ENCODE data around the gene ADGRB2.

Gene ADGRB2

GRCh38 chr1:31788825-31789256, 24.7 kb upstream of the ADGRB2 start:
- Mint-ChIP-seq H3K9me3 (no peaks in the 10 kb centered on the region), H3K36me3 (no peaks in the 10 kb centered on the region), H3K27ac (peak overlapping the region; percentile 93), H3K4me1 (peaks cover 47% of the 10 kb centered on the region), H3K27me3 (peaks cover 9% of the 10 kb centered on the region), H3K4me3 (peak overlapping the region; percentile 87)
- peak; percentile 63 for ATAC-seq

DNA sequence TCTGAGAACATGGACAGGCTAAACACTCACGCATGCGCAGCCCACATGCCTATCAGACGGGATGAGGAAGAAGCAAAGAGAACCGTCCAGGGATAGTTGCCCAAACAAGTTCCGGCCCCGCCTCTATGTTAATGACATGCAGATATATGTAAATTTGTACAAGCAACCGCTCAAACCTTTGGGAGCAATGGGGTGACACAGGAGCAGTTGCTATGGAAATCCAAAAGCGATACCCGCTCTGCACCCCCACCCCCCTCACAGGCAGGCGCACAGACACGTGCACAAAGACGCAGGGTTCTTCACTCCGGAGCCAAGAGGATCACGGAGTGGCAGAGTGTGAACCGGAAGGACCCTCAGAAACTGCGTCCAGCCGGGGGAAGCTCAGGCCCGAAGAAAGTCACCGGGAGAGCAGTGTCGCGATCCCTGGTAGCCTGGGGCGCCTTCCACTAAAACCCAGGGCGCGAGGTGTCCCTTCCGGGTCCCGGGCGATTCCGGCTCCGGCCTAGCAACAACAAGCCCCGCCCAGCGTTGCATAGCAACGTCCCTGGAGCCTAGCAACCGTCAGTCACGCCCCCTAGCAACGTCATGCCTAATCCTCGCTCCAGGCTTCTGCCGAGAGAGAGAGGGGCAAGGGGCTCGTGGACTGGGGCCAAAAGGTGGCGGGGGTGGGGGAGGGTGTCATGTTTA, 24.1 kb upstream of the ADGRB2 start:
- Mint-ChIP-seq H3K27me3 (peaks cover 8% of the 10 kb centered on the region), H3K36me3 (no peaks in the 10 kb centered on the region), H3K9me3 (no peaks in the 10 kb centered on the region), H3K4me3 (peak overlapping the region; percentile 87), H3K27ac (peak overlapping the region; percentile 93), H3K4me1 (peaks cover 47% of the 10 kb centered on the region)
- ATAC-seq: peak; percentile 83

DNA sequence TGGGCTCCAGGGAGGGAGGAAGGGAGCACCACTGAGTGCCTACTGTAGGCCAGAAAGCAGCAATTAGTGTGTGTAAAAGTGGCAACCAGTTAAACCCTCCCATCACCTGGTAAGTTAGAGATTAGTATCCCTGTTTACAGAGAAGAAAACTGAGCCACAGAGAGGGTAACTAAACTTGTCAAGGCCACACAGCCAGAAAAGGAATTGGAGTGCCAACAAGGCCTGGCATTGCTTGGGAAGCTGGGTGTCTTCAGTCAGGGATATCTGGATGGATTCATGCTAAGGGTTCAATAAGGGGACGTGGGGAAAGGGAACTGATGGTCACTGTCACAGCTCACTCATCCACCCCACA, 23.6 kb upstream of the ADGRB2 start:
- ATAC-seq: no peak
- H3K4me3 Mint-ChIP-seq: peak overlapping the region; percentile 87
- H3K4me1 Mint-ChIP-seq: peaks cover 47% of the 10 kb centered on the region
- no peaks in the 10 kb centered on the region for H3K9me3 Mint-ChIP-seq
- peak overlapping the region; percentile 93 for H3K27ac Mint-ChIP-seq
- peaks cover 3% of the 10 kb centered on the region for H3K27me3 Mint-ChIP-seq
- H3K36me3 Mint-ChIP-seq: no peaks in the 10 kb centered on the region

- Mint-ChIP-seq H3K9me3 (no peaks in the 10 kb centered on the region), H3K27ac (peak overlapping the region; percentile 93), H3K4me1 (peaks cover 47% of the 10 kb centered on the region), H3K27me3 (no peaks in the 10 kb centered on the region), H3K4me3 (peak overlapping the region; percentile 87), H3K36me3 (no peaks in the 10 kb centered on the region)
- no peak for ATAC-seq
Measured at GRCh38 chr1:31787261-31787660, 23.1 kb upstream of the ADGRB2 start.

- Mint-ChIP-seq H3K9me3 (no peaks in the 10 kb centered on the region), H3K27me3 (no peaks in the 10 kb centered on the region), H3K4me3 (no peak overlapping the region), H3K36me3 (no peaks in the 10 kb centered on the region), H3K27ac (peak overlapping the region; percentile 93), H3K4me1 (peaks cover 47% of the 10 kb centered on the region)
- no peak for ATAC-seq
Measured at GRCh38 chr1:31786366-31787060, 22.4 kb upstream of the ADGRB2 start.

- no peak for ATAC-seq
- Mint-ChIP-seq H3K4me1 (peaks cover 47% of the 10 kb centered on the region), H3K9me3 (no peaks in the 10 kb centered on the region), H3K27me3 (no peaks in the 10 kb centered on the region), H3K27ac (no peak overlapping the region), H3K4me3 (no peak overlapping the region), H3K36me3 (no peaks in the 10 kb centered on the region)
Measured at GRCh38 chr1:31785947-31786290, 21.8 kb upstream of the ADGRB2 start.

GRCh38 chr1:31785020-31785946, 21.1 kb upstream of the ADGRB2 start:
- Mint-ChIP-seq H3K4me3 (no peak overlapping the region), H3K36me3 (no peaks in the 10 kb centered on the region), H3K4me1 (peaks cover 47% of the 10 kb centered on the region), H3K9me3 (no peaks in the 10 kb centered on the region), H3K27ac (peak overlapping the region; percentile 88), H3K27me3 (no peaks in the 10 kb centered on the region)
- ATAC-seq: peak; percentile 63

GRCh38 chr1:31784356-31785019, 20.3 kb upstream of the ADGRB2 start:
- ATAC-seq: no peak
- Mint-ChIP-seq H3K27me3 (peaks cover 7% of the 10 kb centered on the region), H3K9me3 (no peaks in the 10 kb centered on the region), H3K4me3 (no peak overlapping the region), H3K27ac (peak overlapping the region; percentile 88), H3K4me1 (peaks cover 41% of the 10 kb centered on the region), H3K36me3 (no peaks in the 10 kb centered on the region)

DNA sequence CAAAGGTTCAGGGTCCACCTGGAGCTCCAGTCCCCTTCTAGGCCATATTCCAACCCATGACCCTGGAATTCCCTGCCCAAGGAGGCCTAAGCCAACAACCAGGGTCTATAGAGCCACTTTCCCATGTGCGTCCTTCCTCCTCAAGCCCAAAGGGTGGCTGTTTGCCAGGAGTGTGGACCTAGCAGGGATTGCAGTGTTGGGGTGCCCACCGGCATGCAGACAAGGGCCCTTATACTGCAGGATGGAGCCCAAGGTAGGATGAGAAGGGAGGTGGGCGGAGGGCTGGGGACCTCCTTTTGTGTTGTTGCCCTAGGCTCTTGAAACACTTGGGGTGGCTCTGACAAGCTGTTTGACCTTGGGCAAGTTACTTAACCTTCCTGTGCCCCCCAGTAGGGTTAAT, 19.7 kb upstream of the ADGRB2 start:
- Mint-ChIP-seq H3K27ac (peak overlapping the region; percentile 88), H3K36me3 (no peaks in the 10 kb centered on the region)

DNA sequence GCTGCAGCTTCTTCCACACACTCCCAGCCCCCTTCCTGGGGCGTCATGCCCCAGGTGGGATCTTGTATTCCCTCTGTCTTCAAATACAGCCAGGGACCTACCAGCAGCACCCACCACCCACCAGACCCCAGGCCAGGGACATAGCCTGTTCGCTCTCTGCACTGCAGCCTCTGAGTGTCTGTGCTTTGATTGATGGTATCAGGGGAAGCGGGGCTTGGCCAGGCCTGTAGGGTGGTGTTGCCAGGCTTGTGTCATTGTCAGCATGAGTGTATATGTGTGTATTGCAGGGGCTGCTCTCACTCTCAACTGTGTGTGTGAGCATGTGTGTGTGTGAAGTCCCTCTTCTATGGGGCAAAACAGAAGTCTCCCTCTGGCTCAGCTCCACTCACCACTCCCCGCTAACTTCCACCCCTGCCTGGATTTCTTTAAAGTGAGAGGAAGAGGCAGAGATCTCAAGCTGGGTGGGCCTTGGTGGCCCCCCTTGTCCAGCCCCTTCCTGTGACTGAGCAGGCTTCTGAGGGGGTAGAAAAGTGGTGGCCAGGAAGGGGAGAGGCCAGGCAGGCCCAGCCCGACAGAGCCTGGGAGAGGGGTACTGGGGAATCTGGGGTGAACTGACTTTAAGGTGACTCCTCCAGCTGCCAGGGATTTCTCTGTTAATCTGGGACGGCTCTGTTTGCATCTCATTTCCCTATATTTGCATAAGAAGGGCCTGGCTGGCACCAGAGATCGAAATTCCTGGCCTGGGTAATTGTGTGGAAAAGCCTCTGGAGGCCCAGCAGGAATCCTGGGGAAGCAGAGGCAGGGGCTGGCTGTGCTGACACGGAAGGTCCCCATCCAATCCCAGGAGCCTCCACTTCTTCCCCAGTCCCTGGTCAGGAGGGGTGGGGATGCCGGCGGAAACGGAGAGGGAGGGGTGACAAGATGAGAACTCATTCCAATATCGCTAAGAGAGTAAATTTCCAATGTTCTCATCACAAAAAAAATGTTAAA, 18.6 kb upstream of the ADGRB2 start:
- no peaks in the 10 kb centered on the region for H3K9me3 Mint-ChIP-seq
- H3K27me3 Mint-ChIP-seq: peaks cover 20% of the 10 kb centered on the region
- peaks cover 33% of the 10 kb centered on the region for H3K4me1 Mint-ChIP-seq
- H3K27ac Mint-ChIP-seq: peak overlapping the region; percentile 58
- no peak for ATAC-seq
- no peak overlapping the region for H3K4me3 Mint-ChIP-seq
- H3K36me3 Mint-ChIP-seq: no peaks in the 10 kb centered on the region

More for the DNA sequence above, 19.7 kb upstream of the ADGRB2 start:
- no peak for ATAC-seq
- Mint-ChIP-seq H3K27me3 (peaks cover 13% of the 10 kb centered on the region), H3K4me1 (peaks cover 39% of the 10 kb centered on the region), H3K4me3 (no peak overlapping the region), H3K9me3 (no peaks in the 10 kb centered on the region)

DNA sequence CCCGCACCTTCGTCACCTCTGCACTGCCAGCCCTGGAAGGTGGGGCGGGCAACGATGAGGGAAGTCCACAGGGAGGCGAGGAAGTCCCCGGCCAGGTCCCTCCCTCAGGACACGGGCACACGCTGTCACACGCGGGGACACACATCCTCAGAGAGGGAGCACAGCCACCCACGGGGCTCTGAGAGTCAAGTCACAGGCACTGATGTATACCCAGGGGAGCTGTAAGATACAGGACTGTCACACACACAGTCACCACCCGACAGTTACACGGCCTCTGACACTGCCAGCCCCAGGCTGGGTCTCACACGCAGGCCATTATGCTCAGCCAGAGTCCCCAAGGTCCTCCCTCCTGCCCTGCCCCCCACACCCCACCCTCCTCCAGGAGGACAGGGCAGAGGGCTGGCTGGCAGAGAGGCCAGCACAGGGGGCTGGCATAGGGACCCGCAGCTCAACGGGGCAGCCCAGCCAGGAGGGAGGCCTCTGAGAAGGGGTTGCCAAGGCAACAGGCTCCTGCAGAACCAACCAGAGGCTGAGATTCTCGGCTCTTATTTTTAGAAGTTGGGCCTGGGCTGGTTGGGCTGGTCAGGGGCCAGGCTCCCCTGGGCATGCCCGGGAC, 17.7 kb upstream of the ADGRB2 start:
- H3K27me3 Mint-ChIP-seq: peaks cover 28% of the 10 kb centered on the region
- H3K27ac Mint-ChIP-seq: peak overlapping the region; percentile 18
- H3K4me1 Mint-ChIP-seq: peaks cover 25% of the 10 kb centered on the region
- ATAC-seq: no peak
- H3K4me3 Mint-ChIP-seq: no peak overlapping the region
- no peaks in the 10 kb centered on the region for H3K9me3 Mint-ChIP-seq
- H3K36me3 Mint-ChIP-seq: no peaks in the 10 kb centered on the region

GRCh38 chr1:31781138-31781755, 17.1 kb upstream of the ADGRB2 start:
- no peaks in the 10 kb centered on the region for H3K9me3 Mint-ChIP-seq
- H3K4me1 Mint-ChIP-seq: peaks cover 21% of the 10 kb centered on the region
- H3K36me3 Mint-ChIP-seq: no peaks in the 10 kb centered on the region

GRCh38 chr1:31780632-31781031, 16.5 kb upstream of the ADGRB2 start:
- no peak for ATAC-seq
- H3K4me3 Mint-ChIP-seq: no peak overlapping the region
- no peak overlapping the region for H3K27ac Mint-ChIP-seq
- peaks cover 40% of the 10 kb centered on the region for H3K27me3 Mint-ChIP-seq
- H3K9me3 Mint-ChIP-seq: no peaks in the 10 kb centered on the region
- peaks cover 17% of the 10 kb centered on the region for H3K4me1 Mint-ChIP-seq
- no peaks in the 10 kb centered on the region for H3K36me3 Mint-ChIP-seq

More at GRCh38 chr1:31781138-31781755, 17.1 kb upstream of the ADGRB2 start:
- Mint-ChIP-seq H3K4me3 (no peak overlapping the region), H3K27me3 (peaks cover 34% of the 10 kb centered on the region), H3K27ac (peak overlapping the region; percentile 18)
- no peak for ATAC-seq

Data from stimulated activated memory B cell treated with anti-CD40 and anti-IgM and Interleukin-4, amounts not matched to agents 10 μg/mL and 1 μg/mL and 100 μg/mL, for 72 hours (primary cell).